Measurements from ENCODE around the gene CYTH1. TPM values are rescaled to one million over a fixed set of nuclear protein-coding genes. Genes with fewer than 3 reads are reported as not detected.

CYTH1 gene
- polyA plus RNA-seq, 1 of the 3 experiments (the other 2 are of a cell fraction): 23.8 TPM

GRCh38 chr17:78641666-78642065 is 140.4 kb downstream of the CYTH1 start:
- H4K20me1 ChIP-seq (ENCODE audit: insufficient read depth): no peaks in the 10 kb centered on the region
- H3K9me3 ChIP-seq: no peaks in the 10 kb centered on the region
- no peaks in the 10 kb centered on the region for H3F3A ChIP-seq (replicated peaks; ENCODE audit: insufficient read depth)
- H3K27ac ChIP-seq (ENCODE audit: low read depth in 2 of 2, low read length in 1 of 2): no peak overlapping the region
- no peaks in the 10 kb centered on the region for H3K9me2 ChIP-seq
- H3K36me3 ChIP-seq (replicated peaks in 1 of 2; ENCODE audit: control insufficient read depth in 1 of 2, insufficient read depth in 2 of 2, low read length in 1 of 2): no peaks in the 10 kb centered on the region
- H3K4me3 ChIP-seq (ENCODE audit: low read depth in 2 of 2, low read length in 1 of 2): no peak overlapping the region
- no peak for TF ChIP-seq YY1 (IDR thresholded peaks at IDR 0.05; ENCODE audit: low read depth)
- TF ChIP-seq RFX5 (IDR thresholded peaks at IDR 0.05; ENCODE audit: low read length): no peak
- TF ChIP-seq, protein P1, sequence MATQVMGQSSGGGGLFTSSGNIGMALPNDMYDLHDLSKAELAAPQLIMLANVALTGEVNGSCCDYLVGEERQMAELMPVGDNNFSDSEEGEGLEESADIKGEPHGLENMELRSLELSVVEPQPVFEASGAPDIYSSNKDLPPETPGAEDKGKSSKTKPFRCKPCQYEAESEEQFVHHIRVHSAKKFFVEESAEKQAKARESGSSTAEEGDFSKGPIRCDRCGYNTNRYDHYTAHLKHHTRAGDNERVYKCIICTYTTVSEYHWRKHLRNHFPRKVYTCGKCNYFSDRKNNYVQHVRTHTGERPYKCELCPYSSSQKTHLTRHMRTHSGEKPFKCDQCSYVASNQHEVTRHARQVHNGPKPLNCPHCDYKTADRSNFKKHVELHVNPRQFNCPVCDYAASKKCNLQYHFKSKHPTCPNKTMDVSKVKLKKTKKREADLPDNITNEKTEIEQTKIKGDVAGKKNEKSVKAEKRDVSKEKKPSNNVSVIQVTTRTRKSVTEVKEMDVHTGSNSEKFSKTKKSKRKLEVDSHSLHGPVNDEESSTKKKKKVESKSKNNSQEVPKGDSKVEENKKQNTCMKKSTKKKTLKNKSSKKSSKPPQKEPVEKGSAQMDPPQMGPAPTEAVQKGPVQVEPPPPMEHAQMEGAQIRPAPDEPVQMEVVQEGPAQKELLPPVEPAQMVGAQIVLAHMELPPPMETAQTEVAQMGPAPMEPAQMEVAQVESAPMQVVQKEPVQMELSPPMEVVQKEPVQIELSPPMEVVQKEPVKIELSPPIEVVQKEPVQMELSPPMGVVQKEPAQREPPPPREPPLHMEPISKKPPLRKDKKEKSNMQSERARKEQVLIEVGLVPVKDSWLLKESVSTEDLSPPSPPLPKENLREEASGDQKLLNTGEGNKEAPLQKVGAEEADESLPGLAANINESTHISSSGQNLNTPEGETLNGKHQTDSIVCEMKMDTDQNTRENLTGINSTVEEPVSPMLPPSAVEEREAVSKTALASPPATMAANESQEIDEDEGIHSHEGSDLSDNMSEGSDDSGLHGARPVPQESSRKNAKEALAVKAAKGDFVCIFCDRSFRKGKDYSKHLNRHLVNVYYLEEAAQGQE (IDR thresholded peaks at IDR 0.05; ENCODE audit: low read depth, low read length): no peak
- TF ChIP-seq, protein P2, sequence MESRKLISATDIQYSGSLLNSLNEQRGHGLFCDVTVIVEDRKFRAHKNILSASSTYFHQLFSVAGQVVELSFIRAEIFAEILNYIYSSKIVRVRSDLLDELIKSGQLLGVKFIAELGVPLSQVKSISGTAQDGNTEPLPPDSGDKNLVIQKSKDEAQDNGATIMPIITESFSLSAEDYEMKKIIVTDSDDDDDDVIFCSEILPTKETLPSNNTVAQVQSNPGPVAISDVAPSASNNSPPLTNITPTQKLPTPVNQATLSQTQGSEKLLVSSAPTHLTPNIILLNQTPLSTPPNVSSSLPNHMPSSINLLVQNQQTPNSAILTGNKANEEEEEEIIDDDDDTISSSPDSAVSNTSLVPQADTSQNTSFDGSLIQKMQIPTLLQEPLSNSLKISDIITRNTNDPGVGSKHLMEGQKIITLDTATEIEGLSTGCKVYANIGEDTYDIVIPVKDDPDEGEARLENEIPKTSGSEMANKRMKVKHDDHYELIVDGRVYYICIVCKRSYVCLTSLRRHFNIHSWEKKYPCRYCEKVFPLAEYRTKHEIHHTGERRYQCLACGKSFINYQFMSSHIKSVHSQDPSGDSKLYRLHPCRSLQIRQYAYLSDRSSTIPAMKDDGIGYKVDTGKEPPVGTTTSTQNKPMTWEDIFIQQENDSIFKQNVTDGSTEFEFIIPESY (IDR thresholded peaks at IDR 0.05; ENCODE audit: borderline replicate concordance, low read depth): no peak
- TF ChIP-seq GATA2 (CRISPR knock-in tag; IDR thresholded peaks at IDR 0.05): no peak
- TF ChIP-seq FOXM1 (IDR thresholded peaks at IDR 0.05; ENCODE audit: low read depth): no peak
- TF ChIP-seq, protein P3, sequence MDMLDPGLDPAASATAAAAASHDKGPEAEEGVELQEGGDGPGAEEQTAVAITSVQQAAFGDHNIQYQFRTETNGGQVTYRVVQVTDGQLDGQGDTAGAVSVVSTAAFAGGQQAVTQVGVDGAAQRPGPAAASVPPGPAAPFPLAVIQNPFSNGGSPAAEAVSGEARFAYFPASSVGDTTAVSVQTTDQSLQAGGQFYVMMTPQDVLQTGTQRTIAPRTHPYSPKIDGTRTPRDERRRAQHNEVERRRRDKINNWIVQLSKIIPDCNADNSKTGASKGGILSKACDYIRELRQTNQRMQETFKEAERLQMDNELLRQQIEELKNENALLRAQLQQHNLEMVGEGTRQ (IDR thresholded peaks at IDR 0.05; ENCODE audit: borderline replicate concordance, low read depth, low read length): no peak
- no peak for TF ChIP-seq EP300 (IDR thresholded peaks at IDR 0.05; ENCODE audit: borderline replicate concordance in 1 of 2, low read depth in 1 of 2, low read length in 1 of 2)
- TF ChIP-seq FOSL2 (IDR thresholded peaks at IDR 0.05; ENCODE audit: borderline replicate concordance, low read depth): no peak
- TF ChIP-seq, protein P4, sequence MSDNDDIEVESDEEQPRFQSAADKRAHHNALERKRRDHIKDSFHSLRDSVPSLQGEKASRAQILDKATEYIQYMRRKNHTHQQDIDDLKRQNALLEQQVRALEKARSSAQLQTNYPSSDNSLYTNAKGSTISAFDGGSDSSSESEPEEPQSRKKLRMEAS (IDR thresholded peaks at IDR 0.05; ENCODE audit: low read depth): no peak
- no peak for TF ChIP-seq CTCF (IDR thresholded peaks at IDR 0.05)
- TF ChIP-seq EZH2phosphoT487 (IDR thresholded peaks at IDR 0.05; ENCODE audit: borderline replicate concordance, low read depth): no peak
- no peak for TF ChIP-seq SIN3A (IDR thresholded peaks at IDR 0.05; ENCODE audit: borderline replicate concordance, low read depth, low read length)
- no peak overlapping the region for H2AFZ ChIP-seq (ENCODE audit: low read depth)
- 88% methylated on average over 18 of the region's 18 CpGs for WGBS (ENCODE audit: low lambda C conversion rate)
- ChIA-PET POLR2A (no interaction called here), CTCF (no interaction called here)
- H3K9ac ChIP-seq: no peak overlapping the region
- peaks cover 6% of the 10 kb centered on the region; the same call in 1 of the 2 replicates for H3K27me3 ChIP-seq (ENCODE audit: insufficient read depth)
- no peaks in the 10 kb centered on the region for H3K79me2 ChIP-seq (ENCODE audit: insufficient read depth)
- H3K4me1 ChIP-seq (ENCODE audit: control insufficient read depth in 1 of 2, insufficient read depth in 2 of 2, low read depth in 1 of 2, low read length in 1 of 2): no peaks in the 10 kb centered on the region
- no peak overlapping the region for H3K4me2 ChIP-seq
- no peak for DNase-seq
